NCI-H128 (cell line): ENCODE results near the gene KCND2.
"Not testable (repeated sequence)": the region's sequence is repeated elsewhere in the genome, so short reads cannot be mapped to it uniquely, and the experiment has no call there.

Source experiments
- DNase-seq: peaks from one replicate; lab custom pipeline; 2025; ENCODE audit not compliant: unreplicated experiment; lab: John Stamatoyannopoulos, UW

KCND2 gene

GRCh38 chr7:120738816-120739215 lies 465.8 kb downstream of the KCND2 start:
- DNase-seq: no peak

- no peak for DNase-seq
Measured at GRCh38 chr7:120740348-120740747, 467.4 kb downstream of the KCND2 start.

GRCh38 chr7:120741371-120742042 lies 468.5 kb downstream of the KCND2 start:
- DNase-seq: no peak

DNA sequence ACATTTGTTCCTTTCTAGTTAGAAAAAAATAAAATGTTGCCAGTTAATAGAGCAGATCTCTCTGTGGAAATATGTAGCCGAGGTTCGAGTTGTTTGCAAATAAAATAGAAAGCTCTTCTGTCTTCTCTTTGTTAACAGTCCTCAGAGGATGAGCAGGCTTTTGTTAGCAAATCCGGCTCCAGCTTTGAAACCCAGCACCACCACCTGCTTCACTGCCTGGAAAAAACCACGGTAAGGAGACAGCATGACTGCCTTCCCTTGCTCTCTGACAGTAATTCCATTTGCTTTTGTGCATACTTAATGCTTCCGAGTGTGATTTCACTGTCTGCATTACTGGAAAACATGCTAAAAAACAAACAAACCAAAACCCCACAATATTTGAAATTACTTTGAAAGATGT lies 469.4 kb downstream of the KCND2 start:
- no peak for DNase-seq

- DNase-seq: no peak
Measured at GRCh38 chr7:120743128-120743527, 470.2 kb downstream of the KCND2 start.

DNA sequence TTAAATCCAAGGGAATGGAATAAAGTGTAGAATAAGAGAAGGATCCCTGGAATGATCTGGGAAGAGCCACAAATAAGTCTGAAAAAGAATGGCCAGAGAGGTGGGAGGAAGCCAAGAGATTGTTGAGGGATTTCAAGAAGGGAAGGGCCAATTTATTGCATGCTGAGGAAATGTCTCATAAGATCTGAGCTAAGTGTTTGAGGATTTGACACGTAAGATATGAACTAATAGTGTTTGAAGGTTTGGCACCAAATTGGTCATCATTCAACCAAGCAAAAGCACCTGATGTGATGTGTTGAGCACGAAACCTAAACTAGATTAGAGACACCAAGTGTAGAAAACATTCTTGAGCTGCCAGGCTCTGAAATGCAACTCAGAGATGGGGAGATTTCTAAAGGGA lies 487.1 kb downstream of the KCND2 start:
- no peak for DNase-seq

GRCh38 chr7:120760851-120761250 lies 487.9 kb downstream of the KCND2 start:
- no peak for DNase-seq

GRCh38 chr7:120770206-120770605 lies 497.2 kb downstream of the KCND2 start:
- DNase-seq: no peak

DNA sequence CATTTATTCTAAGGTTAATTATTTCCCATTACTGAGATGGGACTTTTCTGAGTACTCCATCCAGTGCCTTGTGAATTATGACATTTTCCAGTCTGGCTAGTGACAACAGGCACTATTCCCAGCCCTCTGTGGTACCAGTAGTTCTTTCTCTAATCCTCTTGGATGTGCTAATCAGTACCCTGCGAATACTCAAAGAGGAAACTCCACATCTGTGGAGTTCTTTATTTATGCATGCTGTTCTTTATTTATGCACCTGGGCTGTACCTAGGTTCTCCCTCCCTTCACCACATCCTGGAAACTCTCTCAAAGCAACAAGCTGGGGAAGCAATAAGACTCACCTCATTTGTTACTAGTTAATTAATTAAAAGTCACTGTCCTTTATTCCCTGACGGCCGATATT lies 501.5 kb downstream of the KCND2 start:
- no peak for DNase-seq

- no peak for DNase-seq
Measured at GRCh38 chr7:120775755-120776154, 502.8 kb downstream of the KCND2 start.

DNA sequence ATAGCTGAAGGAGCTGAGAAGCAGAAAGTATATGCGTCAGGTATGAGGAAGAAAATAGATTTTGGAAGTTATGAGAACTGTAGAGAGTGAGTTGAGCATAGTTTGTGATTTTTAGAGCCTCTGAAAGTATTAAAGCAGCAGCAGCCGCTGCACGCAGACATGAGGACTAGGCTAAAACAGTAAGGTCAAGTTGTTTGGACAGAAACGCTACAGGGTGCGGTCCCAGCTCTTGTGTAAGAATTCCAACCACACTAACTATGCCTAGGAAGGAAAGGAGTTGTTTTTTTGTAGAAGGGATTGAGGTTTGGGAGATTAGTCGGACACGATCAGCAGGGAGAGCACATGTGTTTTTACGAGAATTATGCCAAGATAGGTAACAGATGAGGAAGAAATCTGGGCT lies 506.1 kb downstream of the KCND2 start:
- not testable (repeated sequence) for DNase-seq

- not testable (repeated sequence) for DNase-seq
Measured at GRCh38 chr7:120780451-120780850, 507.5 kb downstream of the KCND2 start.

GRCh38 chr7:120780938-120781337 lies 508.0 kb downstream of the KCND2 start:
- DNase-seq: no peak

GRCh38 chr7:120781924-120782323 lies 508.9 kb downstream of the KCND2 start:
- DNase-seq: not testable (repeated sequence)

DNA sequence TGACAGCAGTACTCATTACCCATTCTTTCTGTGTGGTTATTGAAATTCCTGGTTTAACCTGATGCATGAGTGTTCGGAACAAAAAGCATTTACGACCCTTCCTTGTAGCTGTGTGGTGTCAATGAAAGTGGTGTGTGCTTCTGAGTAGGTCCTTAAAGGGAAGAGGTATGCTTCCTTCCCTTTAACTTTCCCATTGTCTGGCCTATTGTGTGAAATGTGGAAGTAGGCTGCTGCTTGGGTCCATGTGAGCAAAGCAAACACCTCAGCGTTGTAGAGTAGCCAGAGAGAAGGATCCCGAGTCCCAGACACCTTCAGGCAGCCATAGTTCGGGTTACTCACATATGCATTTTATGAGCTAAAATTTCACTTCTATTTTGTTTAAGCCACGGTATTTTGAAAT lies 510.3 kb downstream of the KCND2 start:
- DNase-seq: no peak

DNA sequence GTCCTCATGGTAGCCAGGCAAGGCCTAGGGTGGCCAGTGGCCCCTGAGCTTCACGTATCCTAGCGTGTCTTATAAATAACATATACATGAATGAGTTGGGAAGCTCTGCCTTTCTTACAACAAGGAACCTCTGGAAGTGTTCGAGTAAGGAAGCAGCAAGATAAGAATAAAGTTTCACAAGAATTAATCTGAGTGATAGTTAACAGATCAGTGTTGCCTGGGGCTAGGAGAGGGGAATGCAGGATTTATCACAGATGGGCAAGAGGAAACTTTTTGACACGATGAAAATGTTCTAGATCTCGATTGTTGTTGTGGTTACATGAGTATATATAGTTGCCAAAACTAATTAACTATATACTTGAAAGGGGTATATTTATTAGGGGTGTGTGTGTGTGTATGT lies 510.7 kb downstream of the KCND2 start:
- no peak for DNase-seq

DNA sequence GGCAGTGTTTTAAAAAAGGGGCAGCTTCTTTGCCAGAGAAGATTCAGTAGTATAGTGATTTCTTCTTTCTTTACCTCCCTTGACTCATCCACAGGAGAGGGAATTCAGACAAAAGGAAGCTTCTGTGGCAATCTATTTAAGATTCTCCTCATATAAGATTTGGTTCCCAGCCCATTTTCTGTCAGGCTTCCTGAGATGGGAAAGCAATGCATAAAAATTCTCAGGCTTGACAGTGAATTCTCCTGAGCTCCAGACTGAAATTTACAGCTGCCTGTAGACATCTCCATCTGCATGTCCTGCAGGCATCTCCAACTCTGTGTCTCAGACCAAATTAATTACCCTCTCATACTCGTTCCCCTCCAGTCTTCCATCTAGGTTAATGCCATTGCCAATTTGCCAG lies 512.1 kb downstream of the KCND2 start:
- no peak for DNase-seq

- DNase-seq: peak; percentile 2
Measured at GRCh38 chr7:120792091-120792860, 519.3 kb downstream of the KCND2 start.

GRCh38 chr7:120792861-120793130 lies 519.8 kb downstream of the KCND2 start:
- DNase-seq: no peak

DNA sequence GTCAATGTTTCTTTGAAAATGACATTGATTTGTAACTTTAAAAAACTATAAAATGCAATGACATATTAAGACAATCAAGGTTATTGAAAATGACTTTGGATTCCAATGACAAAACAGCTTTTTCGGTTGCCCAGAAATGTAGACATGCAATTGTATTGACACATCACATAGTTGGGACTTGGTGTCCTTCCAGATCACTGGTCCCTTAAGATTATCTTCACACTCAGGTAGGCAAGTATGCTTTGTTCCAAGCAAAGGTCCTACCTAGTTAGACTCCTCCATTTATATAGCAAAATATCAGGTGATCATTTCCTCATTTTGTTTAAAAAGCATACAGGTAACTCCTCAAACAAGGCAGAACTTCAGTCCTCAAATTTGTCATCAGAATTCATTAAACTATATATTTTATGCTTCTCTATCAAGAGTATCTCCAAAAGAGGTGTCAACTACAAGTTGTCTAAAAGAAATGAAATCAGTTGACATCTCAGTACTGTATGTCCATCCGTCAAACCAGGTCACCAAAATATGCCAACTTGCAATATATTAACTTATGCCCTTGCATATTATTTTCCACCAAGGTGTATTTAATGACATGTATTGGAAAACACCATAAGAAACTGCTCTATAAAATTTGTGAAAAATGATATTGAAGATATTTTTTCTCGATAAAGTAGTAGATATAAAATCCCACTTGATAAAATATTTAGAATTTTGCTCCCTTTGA lies 520.4 kb downstream of the KCND2 start:
- DNase-seq: no peak

GRCh38 chr7:120794106-120794729 lies 521.2 kb downstream of the KCND2 start:
- DNase-seq: no peak
